Breast epithelium (tissue), 4 donors: ENCODE measurements around the gene SNAP25. TPM values are rescaled to one million over a fixed set of nuclear protein-coding genes. Genes with fewer than 3 reads are reported as not detected.

Source experiments
- DNase-seq, 2 donors: peaks; one replicate each; pipeline ENCODE4 v3.0.0-alpha.2; 2019; ENCODE audit warnings: low spot score in 2 of 2
- H3K27ac ChIP-seq, 2 donors: fragments of 200-600 bp; sonication (generic) in 1 of 2; one replicate each; pipeline ENCODE4 v1.5.1; 2016 to 2019; ENCODE audit warnings: mild to moderate bottlenecking in 1 of 2
- H3K27me3 ChIP-seq, 2 donors: fragments of 200-600 bp; sonication (generic) in 1 of 2; one replicate each; pipeline versions ENCODE4 v1.5.1 to v1.6.0; 2017 to 2019; ENCODE audit warnings: control low read depth in 1 of 2, mild to moderate bottlenecking in 1 of 2
- H3K36me3 ChIP-seq: fragments of 200-600 bp; one replicate; pipeline ENCODE4 v1.5.1; 2019
- H3K4me1 ChIP-seq, 2 donors: fragments of 200-600 bp; sonication (generic); one replicate each; pipeline ENCODE4 v1.5.1; 2016 to 2019; ENCODE audit warnings: control low read depth in 1 of 2
- H3K4me3 ChIP-seq, 3 donors: fragments of 200-600 bp; sonication (generic); 1 replicate in 2 of 3; 2 replicates in 1 of 3; pipeline ENCODE4 v1.5.1; 2016 to 2019; ENCODE audit warnings: mild to moderate bottlenecking in 3 of 3, moderate library complexity in 2 of 3
- H3K9me3 ChIP-seq, 2 donors: fragments of 200-600 bp; sonication (generic) in 1 of 2; one replicate each; pipeline ENCODE4 v1.5.1; 2016 to 2019; ENCODE audit warnings: control low read depth in 1 of 2
- CTCF ChIP-seq, 3 donors: fragments of 450-650 bp; IDR thresholded peaks; one replicate each; pipeline ENCODE4 v1.5.1; 2016 to 2017; ENCODE audit warnings: antibody characterized with exemption in 3 of 3, mild to moderate bottlenecking in 3 of 3, moderate library complexity in 3 of 3
- POLR2A ChIP-seq: fragments of 450-650 bp; IDR thresholded peaks from one replicate; pipeline ENCODE4 v1.6.1; 2016; ENCODE audit warnings: antibody characterized with exemption, mild to moderate bottlenecking, moderate library complexity
- POLR2AphosphoS5 ChIP-seq, 3 donors: sonication (generic); formaldehyde crosslinking; IDR thresholded peaks; one replicate each; pipeline ENCODE4 v1.6.1; 2017; ENCODE audit warnings: antibody characterized with exemption in 3 of 3
- intact Hi-C: fragments of 100-400 bp; cut with DNase I; formaldehyde crosslinking; loops from one replicate; pipeline ENCODE4 v1.15.1; 2023; ENCODE audit warnings: low total_unique reads
- total RNA-seq, 3 donors: library from RNA; depleted of rRNA; stranded (reverse); fragments of >200 nt; gene quantifications; one replicate each; pipeline ENCODE4 v1.1.0, GENCODE V29; 2016

SNAP25 gene
- total RNA-seq, 3 donors from 2014 or later: 0.32 to 1.6 (median 1.6) TPM

- intact Hi-C loops: no loop called here
- Histone ChIP-seq H3K4me3 (no peak overlapping the region), H3K36me3 (no peaks in the 10 kb centered on the region), H3K27me3 (no peaks in the 10 kb centered on the region), H3K9me3 (no peaks in the 10 kb centered on the region), H3K27ac (no peak overlapping the region), H3K4me1 (no peaks in the 10 kb centered on the region)
- no peak for DNase-seq
- TF ChIP-seq POLR2AphosphoS5 (IDR thresholded peaks at IDR 0.05) (no peak), CTCF (IDR thresholded peaks at IDR 0.05) (no peak), POLR2A (no peak)
Measured at GRCh38 chr20:10328897-10329255, 110.2 kb downstream of the SNAP25 start.

- Histone ChIP-seq H3K36me3 (no peaks in the 10 kb centered on the region), H3K9me3 (no peaks in the 10 kb centered on the region), H3K4me3 (no peak overlapping the region), H3K27ac (no peak overlapping the region), H3K27me3 (no peaks in the 10 kb centered on the region), H3K4me1 (no peaks in the 10 kb centered on the region)
- no peak for DNase-seq
- intact Hi-C loops: loop anchor here (5.0 kb wide), 1 partner anchor 562 kb away; no protein-coding TSS in a partner anchor
- no peak for TF ChIP-seq POLR2A
Measured at GRCh38 chr20:10329387-10330005, 110.9 kb downstream of the SNAP25 start.

- no peaks in the 10 kb centered on the region for H3K36me3 ChIP-seq
- no peak for DNase-seq
- no peaks in the 10 kb centered on the region for H3K27me3 ChIP-seq
- TF ChIP-seq POLR2A: no peak
- TF ChIP-seq CTCF (IDR thresholded peaks at IDR 0.05): no peak
- no peak for TF ChIP-seq POLR2AphosphoS5 (IDR thresholded peaks at IDR 0.05)
- H3K4me1 ChIP-seq: no peaks in the 10 kb centered on the region
- H3K4me3 ChIP-seq: no peak overlapping the region
- H3K9me3 ChIP-seq: no peaks in the 10 kb centered on the region
- intact Hi-C loops: loop anchor here (5.0 kb wide), 1 partner anchor 563 kb away; no protein-coding TSS in a partner anchor
- no peak overlapping the region for H3K27ac ChIP-seq
Measured at GRCh38 chr20:10330071-10330470, 111.4 kb downstream of the SNAP25 start.

GRCh38 chr20:10332656-10333415 is 114.2 kb downstream of the SNAP25 start:
- Histone ChIP-seq H3K27me3 (no peaks in the 10 kb centered on the region), H3K36me3 (no peaks in the 10 kb centered on the region), H3K4me3 (no peak overlapping the region), H3K27ac (no peak overlapping the region), H3K9me3 (no peaks in the 10 kb centered on the region), H3K4me1 (no peaks in the 10 kb centered on the region)
- intact Hi-C loops: loop anchor here (5.0 kb wide), 1 partner anchor 566 kb away; no protein-coding TSS in a partner anchor
- no peak for DNase-seq
- no peak for TF ChIP-seq POLR2A
- no peak for TF ChIP-seq POLR2AphosphoS5 (IDR thresholded peaks at IDR 0.05)
- no peak for TF ChIP-seq CTCF (IDR thresholded peaks at IDR 0.05)

GRCh38 chr20:10336959-10337729 is 118.5 kb downstream of the SNAP25 start:
- Histone ChIP-seq H3K27ac (no peak overlapping the region), H3K27me3 (no peaks in the 10 kb centered on the region), H3K36me3 (no peaks in the 10 kb centered on the region), H3K4me1 (no peaks in the 10 kb centered on the region), H3K9me3 (no peaks in the 10 kb centered on the region), H3K4me3 (no peak overlapping the region)
- DNase-seq: no peak
- no peak for TF ChIP-seq CTCF (IDR thresholded peaks at IDR 0.05)
- no peak for TF ChIP-seq POLR2A
- intact Hi-C loops: no loop called here
